ENCODE data around the gene NACC2.
A peak's percentile ranks its signal among the peaks of the same experiment; 100 is the strongest.

Gene NACC2

DNA sequence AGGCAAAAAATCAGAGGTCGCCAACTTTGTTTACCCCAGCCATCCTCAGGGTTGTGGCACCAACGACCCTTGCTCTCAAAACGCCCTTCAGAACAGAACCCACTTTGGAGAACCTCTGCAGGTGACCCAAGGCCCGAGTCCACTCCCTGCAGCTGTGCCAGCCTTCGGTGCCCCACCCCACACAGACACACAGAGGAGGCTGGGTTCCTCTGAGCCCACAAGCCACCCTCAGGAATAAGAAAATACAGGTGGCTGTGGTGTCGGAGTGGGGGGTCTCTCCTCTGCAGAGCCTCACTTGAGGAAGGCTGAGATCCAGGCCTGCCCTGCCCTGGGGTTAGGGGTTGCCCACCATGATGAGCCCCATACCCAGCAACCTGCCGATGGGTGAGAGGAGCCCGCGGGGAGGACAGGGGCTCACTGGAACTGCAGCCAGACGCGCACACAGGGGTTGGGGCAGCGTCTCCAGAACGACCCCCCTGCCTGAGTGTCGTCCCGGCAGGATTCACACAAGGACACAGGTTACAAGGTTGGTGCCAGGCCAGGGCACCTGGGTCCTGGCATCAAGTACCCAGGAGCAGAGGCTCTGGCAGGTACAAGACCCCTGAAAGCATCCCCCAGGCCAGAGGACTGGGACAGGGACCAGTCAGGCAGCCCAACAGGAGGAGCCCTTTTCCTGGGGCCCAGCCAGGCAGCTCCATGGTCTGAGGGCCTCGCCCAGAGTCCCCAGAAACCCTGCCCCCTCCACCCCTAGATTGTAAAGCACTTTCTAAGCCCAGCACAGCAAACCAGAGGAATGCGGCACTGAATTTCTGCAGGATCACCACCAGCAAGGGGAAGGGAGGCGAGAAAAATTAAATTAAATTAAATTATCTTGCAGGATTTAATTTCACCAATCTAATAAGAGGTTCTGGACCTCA, 40.0 kb downstream of the NACC2 start:
- no peak for DNase-seq

DNA sequence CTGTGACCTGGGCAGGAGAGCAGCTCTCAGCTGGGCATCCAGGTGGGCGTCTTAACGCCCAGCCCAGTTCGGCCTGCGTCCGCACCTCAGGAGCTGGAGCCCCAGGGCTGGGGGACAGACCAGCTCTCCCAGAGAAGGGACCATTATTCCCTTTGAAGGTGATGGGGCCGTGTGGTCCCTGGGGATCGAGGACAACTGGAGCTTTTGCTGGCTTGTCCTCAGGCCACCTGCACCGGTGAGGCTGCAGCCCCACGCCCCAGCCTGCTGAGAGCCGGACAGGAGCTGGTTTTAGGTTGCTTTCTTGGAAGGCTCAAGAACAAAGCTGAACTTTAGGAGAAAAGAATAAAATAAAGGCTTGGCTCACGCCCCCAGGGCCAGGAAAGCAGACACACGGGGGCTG, 40.9 kb downstream of the NACC2 start:
- DNase-seq, result no peak

DNA sequence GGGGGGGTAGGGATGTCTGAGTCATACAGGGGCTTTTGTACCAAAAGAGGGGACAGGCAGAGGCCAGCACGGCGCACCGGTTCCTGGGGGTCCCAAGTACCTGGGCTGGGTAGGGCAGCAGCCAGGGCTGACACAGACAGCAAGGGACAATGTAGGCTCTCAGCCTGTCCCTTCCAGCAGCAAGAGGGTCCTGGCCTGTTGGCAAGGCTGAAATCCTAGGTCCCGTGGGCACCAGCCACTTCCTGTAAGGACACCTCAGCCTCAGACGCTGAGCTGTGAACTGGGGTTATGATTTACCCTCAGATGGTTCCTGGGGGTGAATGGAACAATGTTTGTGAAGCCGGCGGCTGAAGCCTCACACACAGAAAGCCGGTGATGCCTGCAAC, 41.3 kb downstream of the NACC2 start:
- no peak for DNase-seq

DNA sequence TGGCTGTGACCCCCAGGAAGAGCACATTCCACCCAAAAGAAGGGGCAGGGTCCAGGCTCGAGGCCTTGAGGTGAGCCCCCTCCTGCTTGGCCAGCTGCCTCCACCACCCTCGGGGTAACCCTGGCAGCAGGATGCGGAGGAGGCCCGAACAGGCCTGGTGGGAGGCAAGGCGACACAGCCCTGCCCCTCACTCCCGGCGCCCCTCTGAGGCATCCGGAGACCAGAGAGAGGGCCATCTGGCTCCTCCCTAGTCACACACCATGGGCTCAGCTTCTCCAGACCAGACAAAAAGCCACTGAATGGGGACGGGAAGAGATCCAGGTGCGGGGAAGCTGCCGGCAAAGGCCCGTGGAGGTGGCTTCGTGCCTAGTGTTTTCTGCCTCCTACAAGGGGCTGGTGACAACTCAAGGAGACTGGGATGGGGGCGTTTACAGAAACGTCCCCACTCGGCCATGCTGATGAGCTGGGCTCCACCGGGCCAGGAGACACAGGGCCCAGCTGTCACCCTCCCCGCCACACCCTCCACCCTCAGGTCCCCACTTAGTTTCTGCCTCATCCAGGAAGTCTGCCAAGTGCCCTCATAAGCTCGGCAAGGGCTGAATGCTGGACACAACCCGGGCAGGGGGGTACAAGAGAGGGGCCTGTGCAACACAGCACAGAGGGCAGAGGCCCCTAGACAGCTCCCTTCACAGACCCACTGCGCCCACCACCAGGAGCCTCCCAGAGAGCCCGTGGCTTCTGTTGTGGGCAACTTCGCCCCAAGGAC, 41.9 kb downstream of the NACC2 start:
- DNase-seq, result peak; percentile 28

DNA sequence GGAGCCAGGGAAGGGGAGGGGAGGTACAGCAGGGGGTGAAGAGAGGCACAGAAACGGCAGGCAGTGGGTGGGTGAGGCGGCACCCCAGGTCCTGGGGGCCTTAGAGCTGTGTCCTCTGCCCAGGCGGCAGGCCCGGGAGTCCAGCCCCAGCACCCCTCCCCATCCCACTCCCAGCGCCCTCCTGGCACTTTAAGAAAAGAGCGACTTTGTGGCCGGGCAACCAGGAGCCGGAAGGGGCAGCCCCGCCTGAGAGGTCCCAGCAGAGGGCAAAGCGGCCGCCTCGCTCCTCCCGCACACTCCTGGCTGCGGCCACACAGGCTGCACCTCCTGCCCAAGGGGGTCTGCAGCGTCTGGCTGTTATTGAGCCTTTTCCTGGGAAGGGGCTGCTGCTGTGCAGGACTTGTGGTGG, 42.6 kb downstream of the NACC2 start:
- peak; percentile 51 for DNase-seq

DNA sequence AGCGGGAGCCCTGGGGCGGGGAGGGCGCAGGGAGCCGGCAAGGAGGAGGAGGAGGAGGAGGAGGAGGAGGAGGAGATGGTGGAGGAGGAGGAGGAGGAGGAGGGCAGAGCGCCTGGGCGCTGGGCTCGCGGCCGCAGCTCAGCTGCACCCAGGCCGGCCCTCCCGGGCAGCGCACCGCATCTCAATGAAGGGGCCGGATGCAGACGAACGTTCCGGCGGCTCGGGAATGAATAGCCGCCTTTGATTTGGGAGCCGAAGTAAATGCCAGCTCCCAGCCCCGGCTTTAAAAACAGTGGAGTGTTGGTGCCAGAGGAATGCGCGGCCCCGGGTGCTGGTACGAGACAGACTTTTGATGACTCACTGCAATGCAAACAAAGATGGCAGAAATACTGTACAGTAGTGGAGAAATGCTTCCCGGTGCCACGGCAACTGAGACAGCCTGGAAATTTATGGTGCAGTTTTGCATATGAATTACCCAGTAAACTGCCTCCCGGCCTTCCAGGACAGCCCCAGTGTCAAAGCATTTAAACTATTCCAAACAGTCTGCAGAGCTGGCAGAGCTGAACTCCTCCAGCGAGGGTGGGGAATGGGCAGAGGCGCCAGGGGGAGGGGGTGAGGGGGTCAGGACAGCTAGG, 43.1 kb downstream of the NACC2 start:
- peak; percentile 78 for DNase-seq

DNA sequence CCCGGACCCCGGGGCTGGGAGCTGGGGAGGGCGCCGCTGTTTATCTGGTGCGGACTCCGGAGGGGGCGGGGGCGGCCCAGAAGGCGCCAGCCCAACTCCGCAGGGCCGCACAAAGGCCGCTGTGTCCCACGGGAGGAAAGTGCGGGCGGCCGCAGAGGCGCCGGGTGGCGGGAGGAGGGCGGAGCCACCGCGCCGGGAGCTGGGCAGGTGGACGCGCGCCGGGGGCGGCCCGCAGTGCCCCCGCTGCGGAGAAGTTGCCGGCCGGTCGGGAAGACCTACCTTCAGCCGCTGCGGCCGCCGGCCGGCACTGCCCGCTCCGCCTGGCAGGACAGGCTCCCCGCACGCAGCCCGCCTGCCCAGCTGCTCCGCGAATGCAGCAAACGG, 43.6 kb downstream of the NACC2 start:
- no peak for DNase-seq

DNA sequence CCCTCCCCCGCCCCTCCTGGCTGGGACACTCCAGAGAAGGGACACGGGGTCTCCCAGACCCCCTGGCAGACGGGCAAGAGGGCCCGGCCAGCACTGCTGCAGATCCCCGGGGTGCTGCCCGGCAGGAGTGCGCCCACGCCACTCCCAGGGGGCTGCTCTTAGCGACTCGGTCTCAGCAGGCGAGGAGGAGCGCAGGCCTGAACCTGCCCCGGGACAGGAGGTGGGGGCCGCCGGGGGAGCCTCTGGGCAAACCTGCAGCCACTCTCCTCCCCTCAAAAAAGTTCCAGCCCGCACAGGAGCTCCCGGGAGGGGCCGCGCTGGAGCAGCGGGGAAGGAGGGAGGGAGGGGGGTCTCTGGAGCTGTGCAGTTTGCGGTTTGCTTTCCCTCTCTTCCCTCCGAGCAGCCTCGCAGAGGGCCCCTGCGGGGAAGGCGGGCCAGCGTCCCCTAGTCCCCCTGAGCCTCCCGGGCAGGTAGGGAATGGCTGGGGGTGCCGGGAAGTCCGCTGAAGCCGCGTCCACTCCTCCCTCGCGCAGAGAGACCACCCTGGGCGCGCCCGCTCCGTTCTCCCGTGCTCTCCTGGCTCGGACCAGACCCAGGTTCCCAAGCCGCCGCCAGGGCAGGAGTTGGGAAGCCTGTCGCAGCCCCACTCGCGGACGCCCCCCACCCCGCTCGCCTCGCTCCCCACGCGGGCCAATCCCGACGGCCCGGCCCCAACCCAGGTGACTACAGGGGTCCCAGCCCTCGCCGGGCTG, 44.2 kb downstream of the NACC2 start:
- DNase-seq, result peak; percentile 75

DNA sequence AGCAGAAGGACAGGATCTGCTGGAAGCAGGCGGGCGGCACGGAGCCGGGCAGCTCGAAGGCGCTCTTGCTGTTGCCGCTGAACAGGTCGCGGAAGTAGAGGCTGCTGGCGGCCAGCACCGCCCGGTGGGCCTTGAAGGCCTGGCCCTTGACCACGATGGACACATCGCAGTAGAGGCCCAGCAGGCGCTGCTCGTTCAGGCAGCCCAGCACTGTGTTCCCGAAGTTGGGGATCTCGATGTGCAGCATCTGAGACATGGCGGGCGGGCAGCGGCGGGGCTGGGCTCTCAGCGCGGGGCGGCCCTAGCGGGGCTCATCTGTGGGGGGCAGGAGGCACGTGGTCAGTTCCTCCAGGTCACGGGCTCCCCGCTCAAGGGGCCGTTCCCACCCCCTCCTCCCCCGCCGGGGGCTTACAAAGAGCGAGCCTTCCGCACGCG, 44.8 kb downstream of the NACC2 start:
- peak; percentile 65 for DNase-seq

DNA sequence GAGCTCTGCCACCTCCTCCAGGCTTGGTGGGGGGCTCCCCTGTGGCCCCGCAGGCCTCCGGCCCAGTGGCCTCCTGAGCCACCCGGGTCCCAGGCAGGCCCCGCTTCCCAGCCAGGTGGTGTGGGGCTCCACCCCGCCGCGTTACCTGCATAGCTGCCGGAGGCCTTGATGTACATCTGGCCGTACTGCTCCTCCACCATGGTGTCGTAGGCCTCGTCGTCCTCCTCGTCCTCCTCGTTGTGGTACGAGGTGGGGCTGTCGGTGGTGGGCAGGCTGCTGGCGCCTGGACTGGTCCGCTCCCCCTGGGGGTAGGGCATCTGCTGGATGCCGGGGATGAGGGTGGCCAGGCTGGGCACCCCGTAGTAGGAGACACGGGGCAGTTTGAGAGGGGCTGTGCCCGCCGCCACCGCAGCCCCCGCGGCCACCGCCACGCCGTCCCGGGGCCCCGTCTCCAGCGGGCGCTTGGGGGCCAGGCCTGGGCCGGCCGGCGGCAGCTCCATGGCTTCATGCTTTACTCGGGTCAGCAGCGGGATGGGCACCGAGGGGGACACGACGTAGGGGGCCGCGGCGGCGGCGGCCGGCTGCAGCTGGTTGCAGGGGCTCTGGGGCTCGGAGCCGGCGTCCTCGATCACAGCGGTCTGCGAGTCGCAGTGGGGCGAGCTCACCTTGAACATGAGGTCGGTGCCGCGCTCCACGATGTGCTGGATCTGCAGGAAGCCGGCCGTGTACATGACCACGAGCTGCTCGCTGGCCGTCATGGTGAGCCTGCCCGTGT, 45.4 kb downstream of the NACC2 start:
- DNase-seq, result no peak

DNA sequence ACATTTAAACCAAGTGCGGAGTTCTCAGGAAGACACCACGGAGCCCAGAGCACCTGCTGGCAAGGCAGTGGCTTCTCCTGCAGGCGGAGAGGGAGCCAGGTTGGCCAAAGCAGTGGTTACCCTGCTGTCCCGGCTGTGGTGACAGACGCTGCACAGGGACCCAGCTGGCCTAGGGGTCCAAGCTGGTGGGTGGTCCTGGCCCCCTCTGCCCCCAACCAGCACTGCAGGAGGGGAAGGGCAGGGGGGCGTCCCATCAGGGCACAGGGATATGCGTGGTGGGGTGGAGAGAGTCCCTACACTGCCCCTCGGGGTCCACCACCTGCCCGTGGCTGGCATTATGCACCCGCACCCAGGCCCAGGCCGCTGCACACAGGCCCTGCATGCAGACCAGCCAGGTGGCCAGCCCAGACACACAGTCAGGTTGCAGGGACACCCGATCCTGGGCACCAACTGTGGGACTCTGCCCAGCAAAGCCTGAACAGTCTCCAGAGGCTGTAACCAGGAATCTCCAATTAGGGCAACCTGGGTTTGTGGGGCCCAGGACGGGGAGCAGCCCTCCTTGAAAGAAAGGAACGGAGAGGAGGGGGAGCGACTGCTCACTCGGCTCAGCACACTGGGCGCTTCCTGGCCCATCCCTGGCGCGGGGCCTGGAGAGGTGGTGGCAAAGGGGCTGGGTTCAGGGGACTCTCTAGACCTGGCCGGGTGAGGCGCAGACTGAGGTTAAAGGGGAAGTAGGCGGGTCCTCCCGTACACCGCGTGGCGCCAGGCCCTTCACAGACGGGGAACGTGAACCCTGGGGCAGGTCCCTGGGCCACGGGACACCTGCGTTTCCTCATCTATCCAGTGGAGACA, 46.3 kb downstream of the NACC2 start:
- peak; percentile 30 for DNase-seq

DNA sequence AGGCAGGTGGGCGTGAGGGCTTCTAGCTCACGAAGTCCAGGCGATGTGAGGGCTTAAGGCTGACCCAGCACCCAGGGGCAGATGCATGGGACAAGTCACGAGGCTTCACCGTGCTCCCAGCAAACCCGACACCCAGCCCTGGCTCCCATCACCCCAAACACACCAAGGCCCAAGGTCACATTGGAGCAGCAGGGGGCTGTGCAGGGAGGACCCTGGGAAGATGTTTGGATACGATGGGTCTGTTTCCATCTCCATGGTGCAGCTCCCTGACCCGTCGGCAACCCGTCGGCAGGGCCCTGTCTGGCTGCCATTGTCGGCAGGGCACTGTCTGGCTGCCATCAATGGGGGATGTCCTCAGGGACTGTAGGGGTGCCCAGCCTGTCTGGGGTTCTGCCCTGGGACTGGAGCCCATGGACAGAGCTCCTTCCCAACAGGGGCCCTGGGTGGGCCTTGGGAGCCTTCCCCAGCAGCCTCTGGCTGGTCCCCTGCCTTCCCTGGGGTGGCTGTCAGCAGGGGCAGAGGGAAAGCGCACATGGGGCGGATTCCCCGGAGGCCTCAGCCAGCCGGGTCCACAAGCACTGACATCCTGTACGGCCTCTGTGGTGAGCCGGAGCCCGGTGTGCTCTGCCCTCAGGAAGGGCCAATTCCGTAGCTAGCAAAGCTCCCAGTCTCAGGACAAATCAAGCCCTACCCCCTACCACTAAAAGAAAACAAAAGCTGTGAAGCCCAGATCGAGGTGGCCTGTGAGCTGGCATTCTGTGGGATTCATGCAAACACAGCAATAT, 47.1 kb downstream of the NACC2 start:
- no peak for DNase-seq

DNA sequence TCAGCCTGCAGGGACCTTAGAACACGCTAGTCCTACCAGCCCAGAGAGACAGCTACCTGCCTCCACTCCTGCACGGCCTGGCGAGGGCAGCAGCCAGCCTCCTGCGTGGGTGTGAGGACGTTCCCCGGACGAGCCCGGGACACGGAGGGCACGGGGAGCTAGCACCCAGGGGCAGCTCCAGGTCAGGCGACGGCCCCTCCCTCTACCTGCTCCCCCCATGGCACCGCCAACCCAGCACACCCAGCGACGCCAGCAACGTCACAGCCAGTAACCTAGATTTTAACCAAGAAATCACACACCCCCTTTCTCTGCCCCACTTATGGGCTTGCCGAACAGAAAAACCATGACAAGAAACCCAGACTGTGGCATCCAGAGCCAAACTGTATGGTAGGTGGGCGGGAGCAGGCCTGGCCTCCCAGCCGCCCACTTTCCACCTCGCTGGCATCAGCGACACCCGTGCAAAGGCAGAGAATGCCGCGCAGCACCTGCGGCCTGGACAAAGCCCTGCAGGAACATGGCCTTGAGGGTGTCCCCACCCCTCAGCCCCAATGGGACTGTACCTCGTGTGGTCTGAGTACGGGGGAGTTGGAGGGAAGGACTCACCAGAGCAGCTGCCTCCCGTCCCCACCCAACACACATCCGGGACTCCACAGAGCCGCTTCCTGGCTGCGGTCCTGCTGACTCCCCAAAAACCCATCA, 47.9 kb downstream of the NACC2 start:
- no peak for DNase-seq

DNA sequence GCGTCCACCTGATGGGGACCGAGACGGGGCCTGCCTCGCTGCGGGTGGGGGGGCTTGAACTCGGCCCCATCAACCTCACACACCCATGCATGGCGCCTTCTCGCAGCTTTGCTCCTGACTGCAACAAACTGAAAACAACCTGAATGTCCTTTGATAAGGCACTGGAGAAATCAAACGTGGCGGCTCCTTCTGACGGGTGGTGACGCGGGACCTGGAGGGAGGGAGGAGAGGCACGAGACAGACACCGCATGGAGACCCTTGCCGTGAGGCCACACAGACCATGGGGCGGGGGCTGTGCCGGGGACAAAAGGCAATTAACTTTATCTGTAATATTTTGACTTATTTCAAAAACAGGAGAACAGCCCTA, 48.6 kb downstream of the NACC2 start:
- no peak for DNase-seq

DNA sequence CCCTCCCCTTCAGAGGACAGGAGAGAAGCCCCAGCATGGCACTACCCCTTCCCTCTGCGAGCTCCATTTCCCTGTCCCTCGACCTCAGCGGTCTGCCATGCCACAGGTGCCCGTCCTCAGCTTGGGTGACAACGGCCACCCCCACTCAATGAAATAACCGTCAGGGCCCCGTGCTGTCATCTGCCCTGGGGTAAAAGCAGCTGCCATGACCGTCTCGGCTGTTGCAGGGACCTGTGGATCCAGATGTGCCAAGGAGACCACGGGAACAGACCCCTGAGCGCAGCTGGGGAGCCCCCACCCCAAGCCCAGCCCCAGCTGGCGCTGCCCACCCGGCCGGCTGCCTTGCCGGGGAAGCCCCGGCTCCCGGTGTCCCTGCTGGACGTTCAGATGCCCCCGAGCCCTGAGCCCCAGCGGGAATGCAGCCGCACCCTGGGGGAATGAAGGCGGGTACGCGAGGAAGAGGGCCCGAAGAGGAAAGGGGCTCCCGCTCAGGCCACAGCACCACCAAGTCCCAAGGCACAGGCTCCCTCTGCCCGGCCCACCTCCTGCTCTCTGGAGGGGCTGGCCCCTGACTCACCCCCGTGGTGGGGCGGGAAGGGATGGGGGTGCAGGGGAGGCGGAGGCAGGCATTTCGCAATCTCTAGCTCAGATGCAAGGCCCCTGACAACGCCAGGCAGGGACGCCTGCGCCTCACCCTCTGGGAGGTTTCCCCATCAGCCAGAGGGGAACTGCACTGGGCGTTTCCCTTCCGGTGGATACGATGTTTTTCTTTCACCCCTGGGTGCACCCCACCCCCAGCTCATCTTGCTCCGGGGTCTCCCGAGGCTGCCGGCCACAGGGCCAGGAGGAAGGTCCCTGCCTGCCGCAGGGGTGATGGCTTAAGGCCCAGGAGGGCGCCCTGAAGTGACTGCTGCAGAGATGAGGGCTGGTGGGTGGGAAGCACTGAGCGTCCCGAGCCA, 49.2 kb downstream of the NACC2 start:
- DNase-seq, result no peak

DNA sequence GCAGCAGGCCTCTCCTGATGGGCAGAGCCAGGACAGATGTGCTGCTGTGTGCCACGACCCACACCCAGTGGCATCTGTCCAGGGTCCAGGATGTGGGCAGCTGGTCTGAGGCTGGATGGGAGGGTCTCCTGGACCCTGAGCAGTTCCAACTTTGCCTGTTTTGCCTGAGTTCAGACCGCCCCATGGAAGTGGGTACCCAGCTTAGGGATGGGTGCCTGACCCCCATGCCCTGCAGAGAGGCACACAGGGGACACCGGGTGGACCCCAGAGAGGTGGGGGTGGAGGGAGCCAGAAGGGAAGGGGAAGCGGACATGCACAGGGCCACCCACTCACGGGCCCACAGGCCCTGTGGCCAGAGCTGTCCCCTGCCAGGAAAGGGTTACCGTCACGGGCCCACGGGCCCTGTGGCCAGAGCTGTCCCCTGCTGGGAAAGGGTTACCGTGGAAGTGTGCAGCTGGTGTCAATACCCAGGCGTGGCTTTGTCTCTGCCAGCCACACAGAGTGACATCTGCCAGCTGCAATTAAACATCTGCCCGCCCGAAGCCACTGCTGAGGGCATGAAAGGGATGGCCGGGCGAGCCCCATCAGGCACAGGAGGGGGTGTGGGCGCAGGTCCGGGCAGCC, 50.0 kb downstream of the NACC2 start:
- no peak for DNase-seq

DNA sequence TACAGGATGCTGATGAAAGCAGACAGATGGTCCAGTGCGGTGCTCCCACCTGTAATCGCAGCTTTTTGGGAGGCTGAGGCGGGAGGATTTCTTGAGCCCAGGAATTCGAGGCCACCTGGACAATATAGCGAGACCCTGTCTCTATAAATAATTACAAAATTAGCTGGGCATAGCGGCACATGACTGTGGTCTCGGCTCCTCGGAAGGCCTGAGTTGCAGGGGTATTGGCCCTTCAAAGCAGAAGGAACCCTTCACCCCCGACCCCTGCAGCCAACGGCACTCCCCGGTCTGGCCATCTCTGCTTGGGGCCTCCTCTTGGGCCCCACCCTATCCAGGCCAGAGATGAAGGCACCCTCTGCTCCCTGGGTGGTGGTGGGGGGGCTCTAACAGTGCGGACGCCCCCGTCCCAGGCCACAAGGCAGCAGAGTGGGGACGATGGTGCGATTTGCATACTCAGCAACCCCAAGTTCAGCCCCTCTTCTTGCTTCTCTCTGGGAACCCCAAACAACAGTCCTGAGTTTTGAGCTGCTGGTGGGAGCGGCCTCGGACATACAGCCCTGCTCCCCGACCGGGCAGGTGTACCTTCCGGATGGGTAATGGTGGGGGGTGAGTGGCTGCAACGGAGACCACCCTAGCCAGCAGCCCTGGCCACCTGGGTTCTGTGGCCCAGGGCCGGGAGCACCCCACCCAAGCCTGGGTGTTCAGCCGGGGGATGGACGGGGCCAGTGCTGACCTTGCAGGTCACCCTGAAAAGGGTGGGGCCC, 50.7 kb downstream of the NACC2 start:
- no peak for DNase-seq
